HG02610 (cell line): ENCODE results near the gene TES.
"Not testable (repeated sequence)": the region's sequence is repeated elsewhere in the genome, so short reads cannot be mapped to it uniquely, and the experiment has no call there.

Experiments used
- ATAC-seq: cut with Tn5 transposase; IDR thresholded peaks from one replicate; pipeline ENCODE4 v1.9.1; 2021; ENCODE audit warnings: mild to moderate bottlenecking, moderate library complexity; ENCODE audit not compliant: unreplicated experiment

Gene TES

DNA sequence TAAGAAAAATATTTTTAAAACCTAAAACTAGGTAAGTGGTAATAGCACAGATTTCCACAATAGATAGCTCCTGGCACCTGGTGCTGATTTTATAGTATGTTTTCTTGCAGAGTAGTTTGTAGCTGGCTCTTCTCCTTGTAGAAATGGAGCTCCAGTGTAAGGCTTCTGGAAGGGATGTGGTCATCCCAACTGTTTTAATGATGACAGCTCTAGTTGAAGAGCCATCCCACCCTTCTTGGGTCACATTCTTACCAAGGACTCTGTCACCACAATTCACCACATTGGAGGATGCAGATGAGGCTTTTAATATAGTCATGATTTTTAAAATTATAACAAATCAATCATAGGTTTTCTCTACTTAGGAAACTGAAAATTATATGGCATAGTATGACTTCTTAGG, 31.0 kb downstream of the TES start:
- ATAC-seq: no peak

DNA sequence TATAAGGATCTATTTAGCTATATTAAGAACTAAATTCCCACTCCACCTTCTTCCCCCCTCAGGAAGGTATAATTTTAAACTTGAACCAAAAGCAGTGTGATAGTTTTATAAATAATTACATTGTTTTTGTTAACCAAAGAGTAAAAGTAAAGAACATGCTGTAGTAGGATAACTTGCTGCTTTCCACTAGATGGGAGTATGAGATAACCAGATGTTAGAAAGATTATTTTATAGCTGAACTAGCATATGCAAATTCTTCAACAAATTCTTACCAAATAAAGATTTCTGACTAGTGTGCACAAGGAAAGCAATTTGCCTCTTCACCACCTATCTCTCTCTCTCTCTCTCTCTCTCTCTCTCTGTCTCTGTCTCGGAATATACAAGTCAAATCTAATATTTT, 31.8 kb downstream of the TES start:
- ATAC-seq: no peak

DNA sequence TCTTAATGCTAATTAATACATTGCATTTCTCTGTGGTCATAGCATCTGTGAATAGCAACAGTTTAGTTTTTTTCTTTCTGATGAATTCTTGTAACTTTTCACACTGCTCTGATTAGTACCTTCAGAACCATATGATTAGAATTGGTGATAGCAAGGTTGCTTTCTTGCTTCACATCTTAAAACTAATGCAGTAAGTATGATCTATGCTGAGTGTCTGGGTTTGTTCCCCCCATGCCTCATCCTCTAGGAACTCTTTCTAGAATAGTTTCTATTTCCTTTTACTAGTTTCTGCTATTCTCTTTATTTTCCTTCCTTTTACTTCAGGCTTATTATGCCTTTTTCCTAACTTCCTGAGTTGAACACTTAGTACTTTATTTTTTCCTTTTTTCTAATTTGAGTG, 32.4 kb downstream of the TES start:
- no peak for ATAC-seq

- ATAC-seq: not testable (repeated sequence)
Measured at GRCh38 chr7:116244803-116245202, 34.5 kb downstream of the TES start.

DNA sequence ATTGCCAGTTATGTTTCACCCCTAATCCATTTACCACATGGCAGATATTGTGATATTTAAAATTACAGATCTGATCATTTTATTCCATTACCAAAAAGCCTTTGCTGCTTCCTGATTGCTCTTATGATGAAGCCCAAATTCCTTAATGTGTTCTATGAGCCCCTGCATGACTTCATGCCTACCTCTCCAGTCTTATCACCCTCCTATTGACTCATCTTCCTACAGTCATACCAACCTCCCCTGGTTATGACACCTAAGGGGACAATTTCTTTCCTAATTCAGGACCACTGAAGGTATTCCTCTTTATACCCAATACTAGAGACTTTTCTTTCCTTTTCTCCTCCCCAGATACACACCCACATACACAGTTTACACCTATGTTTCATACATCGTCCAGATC, 36.0 kb downstream of the TES start:
- ATAC-seq: no peak

DNA sequence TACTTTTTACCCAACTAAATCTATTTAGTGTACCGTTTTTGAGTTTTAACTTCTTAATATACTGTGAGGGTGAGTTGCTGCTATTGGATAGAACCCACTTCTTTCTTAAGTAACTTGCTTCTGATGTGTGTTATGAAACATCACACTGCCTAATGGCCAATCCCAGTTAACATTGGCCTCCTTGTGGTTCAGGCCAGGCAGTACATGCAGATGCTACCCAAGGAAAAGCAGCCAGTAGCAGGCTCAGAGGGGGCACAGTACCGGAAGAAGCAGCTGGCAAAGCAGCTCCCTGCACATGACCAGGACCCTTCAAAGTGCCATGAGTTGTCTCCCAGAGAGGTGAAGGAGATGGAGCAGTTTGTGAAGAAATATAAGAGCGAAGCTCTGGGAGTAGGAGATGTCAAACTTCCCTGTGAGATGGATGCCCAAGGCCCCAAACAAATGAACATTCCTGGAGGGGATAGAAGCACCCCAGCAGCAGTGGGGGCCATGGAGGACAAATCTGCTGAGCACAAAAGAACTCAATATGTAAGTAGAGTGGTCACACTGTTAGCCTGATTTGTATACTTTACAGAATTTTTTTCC, 39.7 kb downstream of the TES start:
- peak; percentile 70 for ATAC-seq

GRCh38 chr7:116251675-116252074, 41.3 kb downstream of the TES start:
- peak; percentile 43 for ATAC-seq

- no peak for ATAC-seq
Measured at GRCh38 chr7:116252249-116252648, 41.9 kb downstream of the TES start.

GRCh38 chr7:116257156-116257555, 46.8 kb downstream of the TES start:
- no peak for ATAC-seq

DNA sequence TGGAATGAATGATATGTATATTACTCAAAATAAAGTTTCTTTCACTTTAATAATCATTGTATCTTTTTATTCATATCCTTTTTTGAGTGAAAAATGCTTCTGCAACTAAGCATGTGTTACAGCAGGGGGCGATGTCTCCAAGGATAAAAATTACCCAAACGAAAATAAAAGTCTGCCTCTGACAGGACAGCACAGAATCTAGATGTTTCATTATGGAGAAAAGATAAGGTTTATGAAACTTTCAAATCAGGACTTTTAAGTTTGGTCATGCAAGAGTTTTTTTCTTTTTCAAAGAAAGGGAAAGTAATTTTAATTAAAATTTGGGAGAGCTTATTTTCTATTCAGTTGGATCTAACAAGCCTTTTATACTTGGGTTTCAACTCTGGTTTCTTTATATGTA, 48.4 kb downstream of the TES start:
- no peak for ATAC-seq

DNA sequence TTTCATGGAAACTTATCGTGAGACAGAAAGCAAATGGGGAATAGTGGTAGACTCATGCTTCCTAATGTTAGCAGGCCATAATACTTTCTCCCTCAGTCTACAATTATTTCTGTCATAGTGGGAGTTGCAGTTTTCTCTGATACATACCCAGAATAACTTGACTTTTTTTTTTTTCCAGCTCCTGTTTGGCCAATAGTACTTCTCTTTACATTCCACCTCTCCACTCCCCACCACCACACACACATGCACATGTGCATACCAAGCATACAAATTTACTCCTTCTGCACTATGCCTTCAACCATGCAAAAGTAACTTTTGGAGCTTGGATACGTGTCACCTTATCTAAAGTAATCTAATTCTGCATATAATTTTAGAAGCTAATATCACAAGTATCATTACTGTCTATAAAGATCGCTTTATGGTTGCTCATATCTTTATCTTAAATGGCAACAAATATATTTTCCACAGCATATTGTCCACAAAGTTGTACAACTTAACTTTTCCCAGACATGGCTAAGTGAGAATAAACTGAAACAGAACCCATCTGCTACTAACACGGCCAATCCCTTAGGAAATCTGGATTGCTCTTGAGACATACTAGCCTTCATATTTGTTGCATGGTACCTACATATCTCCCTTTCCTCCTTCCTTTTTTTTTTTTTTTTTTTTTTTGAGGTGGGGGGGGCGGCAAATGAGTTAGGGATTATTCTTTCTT, 49.0 kb downstream of the TES start:
- ATAC-seq: no peak

DNA sequence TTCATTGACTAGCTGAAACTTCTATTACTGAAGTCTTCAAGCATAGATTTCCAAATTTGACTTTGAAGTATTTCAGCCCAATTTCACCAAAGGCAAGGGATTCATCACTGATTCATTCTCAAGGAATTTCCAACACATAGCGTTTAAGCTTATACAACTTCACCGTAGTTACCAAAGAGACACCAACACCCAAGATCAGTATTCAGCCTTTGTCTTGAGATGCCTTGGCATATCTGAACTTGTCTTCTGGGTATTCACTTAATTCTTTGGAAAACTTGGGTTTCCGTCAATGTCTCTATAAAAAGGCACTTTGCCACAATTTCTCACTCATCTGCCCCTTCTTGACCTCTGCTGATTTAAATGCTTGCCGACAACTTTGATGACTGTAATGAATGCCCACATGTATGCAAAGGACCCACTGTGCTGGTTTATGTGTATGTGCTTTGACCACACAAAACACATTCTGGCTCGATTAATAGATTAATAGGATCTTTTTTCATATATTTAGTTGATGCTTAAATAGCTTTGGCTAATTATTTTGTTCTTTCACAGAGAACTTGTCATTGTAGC, 49.6 kb downstream of the TES start:
- no peak for ATAC-seq

DNA sequence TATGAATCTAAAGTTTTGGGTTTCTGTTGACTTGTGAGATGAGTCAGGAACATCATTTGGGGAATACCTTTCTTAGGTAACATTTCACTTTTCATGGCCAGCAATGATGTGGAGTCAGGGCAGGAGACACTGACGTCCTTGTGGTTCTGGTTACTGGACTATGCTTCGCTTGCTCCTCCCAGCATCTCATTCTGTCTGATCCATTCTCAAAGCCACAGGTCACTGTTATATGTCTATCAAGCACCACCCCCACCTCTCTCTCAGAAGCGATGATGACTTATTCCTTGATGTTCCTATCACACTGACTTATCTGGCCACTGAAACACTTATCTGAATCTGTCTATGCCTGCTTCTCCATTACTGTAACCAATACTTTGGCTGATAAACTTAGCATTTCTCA, 51.6 kb downstream of the TES start:
- ATAC-seq: peak; percentile 77

DNA sequence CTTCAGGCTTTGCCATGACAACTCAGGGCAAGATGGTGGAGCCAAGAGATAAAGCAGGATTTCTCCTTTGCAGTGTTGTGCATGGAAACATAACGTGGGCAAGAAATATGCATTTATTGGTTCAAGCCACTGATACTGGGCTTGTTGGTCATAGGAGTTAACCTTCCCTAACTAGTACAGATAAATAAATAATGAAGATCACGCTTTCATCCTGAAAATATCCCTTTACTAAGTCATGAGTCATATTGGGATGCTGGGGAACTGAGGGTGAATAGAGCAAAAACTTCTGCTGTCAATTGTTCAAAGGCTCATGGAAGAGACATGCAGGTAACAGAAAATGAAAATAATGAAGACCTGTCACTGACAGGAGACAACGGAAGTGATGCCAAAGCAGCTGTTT, 55.5 kb downstream of the TES start:
- ATAC-seq: no peak

- no peak for ATAC-seq
Measured at GRCh38 chr7:116269466-116269865, 59.1 kb downstream of the TES start.

- ATAC-seq: no peak
Measured at GRCh38 chr7:116271161-116271913, 61.0 kb downstream of the TES start.

- peak; percentile 64 for ATAC-seq
Measured at GRCh38 chr7:116271963-116272886, 61.9 kb downstream of the TES start.

DNA sequence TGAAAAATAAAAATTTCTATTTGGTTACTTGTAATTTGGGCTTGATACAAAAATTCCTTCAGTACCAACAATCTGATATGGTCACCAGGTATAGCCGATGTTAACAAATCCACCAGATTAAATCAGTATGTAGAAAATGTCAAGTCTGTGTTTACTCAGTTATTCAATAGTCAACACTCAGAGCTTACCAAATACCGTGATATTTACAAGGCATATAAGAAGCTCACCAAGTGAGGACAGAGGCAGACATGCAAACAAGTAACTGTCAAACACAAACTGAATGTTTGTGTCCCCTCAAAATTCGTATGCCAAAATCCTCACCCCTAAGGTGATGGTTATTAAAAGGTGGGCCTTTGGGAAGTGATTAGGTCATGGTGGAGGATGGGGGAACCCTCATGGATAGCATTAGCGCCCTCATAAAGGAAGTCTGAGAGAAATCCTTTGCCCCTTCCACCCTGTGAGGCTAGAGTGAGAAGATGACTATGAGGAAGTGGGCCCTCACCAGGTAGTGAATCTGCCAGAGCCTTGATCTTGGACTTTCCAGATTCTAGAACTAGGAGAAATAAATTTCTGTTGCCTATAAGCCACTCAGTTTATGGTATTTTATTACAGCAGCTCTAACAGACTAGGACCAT, 63.1 kb downstream of the TES start:
- ATAC-seq: no peak

GRCh38 chr7:116273918-116274301, 63.6 kb downstream of the TES start:
- ATAC-seq: no peak

DNA sequence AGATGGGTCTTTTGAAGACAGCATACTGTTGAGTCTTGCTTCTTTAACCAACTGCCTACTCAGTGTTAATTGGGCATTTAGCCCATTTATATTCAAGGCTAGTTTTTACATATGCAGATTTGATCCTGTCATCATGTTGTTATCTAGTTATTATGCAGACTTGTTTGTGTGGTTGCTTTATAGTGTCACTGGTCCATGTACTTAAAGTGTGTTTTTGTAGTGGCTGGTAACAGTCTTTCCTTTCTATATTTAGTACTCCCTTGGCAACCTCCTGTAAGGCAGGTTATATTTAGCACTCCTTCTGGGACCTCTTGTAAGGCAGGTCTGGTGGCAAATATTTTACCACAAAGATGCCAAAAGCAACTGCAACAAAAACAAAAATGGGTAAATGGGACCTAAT, 66.7 kb downstream of the TES start:
- ATAC-seq: no peak
